D341Med (cell line): ENCODE results near the gene SLC22A1.
A peak's percentile ranks its signal among the peaks of the same experiment; 100 is the strongest.
"Not testable (repeated sequence)": the region's sequence is repeated elsewhere in the genome, so short reads cannot be mapped to it uniquely, and the experiment has no call there.

Experiments
- DNase-seq: peaks from one replicate; pipeline ENCODE4 v3.0.0; 2012; ENCODE audit warnings: low spot score

SLC22A1 gene

GRCh38 chr6:160137989-160138835 lies 16.6 kb downstream of the SLC22A1 start:
- peak; percentile 55 for DNase-seq

GRCh38 chr6:160138839-160139419 lies 17.3 kb downstream of the SLC22A1 start:
- DNase-seq, result no peak

- DNase-seq, result no peak
Measured at GRCh38 chr6:160139420-160139851, 17.8 kb downstream of the SLC22A1 start.

GRCh38 chr6:160140493-160140892 lies 18.9 kb downstream of the SLC22A1 start:
- not testable (repeated sequence) for DNase-seq

- no peak for DNase-seq
Measured at GRCh38 chr6:160141001-160141726, 19.5 kb downstream of the SLC22A1 start.

- no peak for DNase-seq
Measured at GRCh38 chr6:160142115-160142715, 20.6 kb downstream of the SLC22A1 start.

- DNase-seq, result no peak
Measured at GRCh38 chr6:160146454-160147145, 25.0 kb downstream of the SLC22A1 start.

GRCh38 chr6:160147146-160147536 lies 25.5 kb downstream of the SLC22A1 start:
- DNase-seq, result no peak

- DNase-seq, result no peak
Measured at GRCh38 chr6:160154471-160154870, 32.9 kb downstream of the SLC22A1 start.

- DNase-seq, result no peak
Measured at GRCh38 chr6:160156842-160157241, 35.2 kb downstream of the SLC22A1 start.

- DNase-seq, result no peak
Measured at GRCh38 chr6:160160450-160160849, 38.8 kb downstream of the SLC22A1 start.

GRCh38 chr6:160160929-160161646 lies 39.5 kb downstream of the SLC22A1 start:
- DNase-seq, result no peak

GRCh38 chr6:160161647-160161986 lies 40.0 kb downstream of the SLC22A1 start:
- no peak for DNase-seq

GRCh38 chr6:160162030-160162566 lies 40.5 kb downstream of the SLC22A1 start:
- DNase-seq, result no peak

- DNase-seq, result no peak
Measured at GRCh38 chr6:160163425-160163824, 41.8 kb downstream of the SLC22A1 start.

GRCh38 chr6:160163912-160164311 lies 42.3 kb downstream of the SLC22A1 start:
- no peak for DNase-seq

GRCh38 chr6:160165928-160166327 lies 44.3 kb downstream of the SLC22A1 start:
- not testable (repeated sequence) for DNase-seq

- DNase-seq, result no peak
Measured at GRCh38 chr6:160167604-160168399, 46.2 kb downstream of the SLC22A1 start.

GRCh38 chr6:160170018-160170680 lies 48.5 kb downstream of the SLC22A1 start:
- DNase-seq, result no peak

GRCh38 chr6:160172704-160173103 lies 51.1 kb downstream of the SLC22A1 start:
- DNase-seq, result no peak
